GM12878 (cell line): ENCODE data around the gene FUT8. TPM values are rescaled to one million over a fixed set of nuclear protein-coding genes. Genes with fewer than 3 reads are reported as not detected.

Source experiments
- ATAC-seq: fragments of 200-7000 bp; cut with Tn5 transposase; 3 replicates; pipeline ENCODE4 v1.9.1; 2020; ENCODE audit warnings: mild to moderate bottlenecking, moderate library complexity
- BruUV-seq: library from RNA; stranded (reverse); fragments of 400-500 nt; replicated peaks from 2 replicates; lab custom pipeline; 2021; lab: Mats Ljungman, UMichigan
- CTCF ChIA-PET: fragments of 300-600 bp; sonication (Branson Sonifier 250); formaldehyde crosslinking; extraction: SDS; loops from one replicate; lab custom pipeline; 2021; ENCODE audit warnings: inconsistent platforms; lab: Yijun Ruan, JAX
- POLR2A ChIA-PET: fragments of 350-600 bp; formaldehyde crosslinking; extraction: SDS; loops from one replicate; lab custom pipeline; 2021; ENCODE audit warnings: inconsistent platforms; lab: Charles Lee
- RAD21 ChIA-PET: fragments of 300-600 bp; sonication (Branson Sonifier 250); formaldehyde crosslinking; loops from one replicate; lab custom pipeline; 2023; ENCODE audit warnings: antibody characterized with exemption; ENCODE audit not compliant: unreplicated experiment; lab: Charles Lee
- SMC1A ChIA-PET: fragments of 300-600 bp; sonication (Branson Sonifier 250); formaldehyde crosslinking; loops from one replicate; lab custom pipeline; 2023; ENCODE audit not compliant: unreplicated experiment, uncharacterized antibody; lab: Charles Lee
- DNase-seq: peaks from one replicate; pipeline ENCODE4 v3.0.0-alpha.2; 2011; ENCODE audit warnings: low read depth, low spot score
- FAIRE-seq: peaks from 3 replicates; lab custom pipeline; 2011; peaks lifted over from hg19 to GRCh38; lab: Jason Lieb, UNC
- H2AFZ ChIP-seq: 2 replicates; pipeline ENCODE4 v1.6.0; 2011; ENCODE audit warnings: low read depth, low read length, control low read depth; ENCODE audit not compliant: control insufficient read depth
- H3K27ac ChIP-seq: 2 replicates; pipeline ENCODE4 v1.5.1; 2011; ENCODE audit warnings: control low read depth; ENCODE audit not compliant: control insufficient read depth, insufficient read depth
- H3K27me3 ChIP-seq, 2 experiments: replicated peaks in 1 of 2; 2 replicates each; pipeline versions ENCODE4 v1.6.0 to v1.6.1; 2011; ENCODE audit warnings: low read length in 1 of 2; ENCODE audit not compliant: control insufficient read depth in 2 of 2, insufficient read depth in 2 of 2
- H3K36me3 ChIP-seq, 2 experiments: 2 replicates each; pipeline ENCODE4 v1.5.1; 2011; ENCODE audit warnings: low read length in 1 of 2; ENCODE audit not compliant: control insufficient read depth in 2 of 2, insufficient read depth in 2 of 2
- H3K4me1 ChIP-seq: 2 replicates; pipeline ENCODE4 v1.6.1; 2011; ENCODE audit warnings: mild to moderate bottlenecking, low read length, moderate library complexity, mixed read lengths; ENCODE audit not compliant: control insufficient read depth, insufficient read depth
- H3K4me2 ChIP-seq: 2 replicates; pipeline ENCODE4 v1.6.0; 2011; ENCODE audit warnings: control low read depth; ENCODE audit not compliant: control insufficient read depth, insufficient read depth
- H3K4me3 ChIP-seq: fragments of 200-600 bp; sonication (generic); 2 replicates; pipeline ENCODE4 v1.5.1; 2016
- H3K79me2 ChIP-seq: 2 replicates; pipeline ENCODE4 v1.6.0; 2011; ENCODE audit warnings: low read length; ENCODE audit not compliant: control insufficient read depth, insufficient read depth
- H3K9ac ChIP-seq: 2 replicates; pipeline ENCODE4 v1.8.0; 2011; ENCODE audit warnings: low read length, control low read depth, mixed read lengths; ENCODE audit not compliant: control insufficient read depth, insufficient read depth
- H3K9me3 ChIP-seq: replicated peaks from 3 replicates; pipeline ENCODE4 v1.5.1; 2011; ENCODE audit warnings: mild to moderate bottlenecking, low read length; ENCODE audit not compliant: control insufficient read depth, insufficient read depth
- H4K20me1 ChIP-seq: 2 replicates; pipeline ENCODE4 v1.6.0; 2011; ENCODE audit not compliant: control insufficient read depth, insufficient read depth
- CREM ChIP-seq: IDR thresholded peaks from 2 replicates; pipeline ENCODE4 v1.6.1; 2014; ENCODE audit warnings: antibody characterized with exemption, low read depth
- E2F8 ChIP-seq: fragments of 450-650 bp; IDR thresholded peaks from 2 replicates; pipeline ENCODE4 v1.6.1; 2018; ENCODE audit warnings: mild to moderate bottlenecking, low read depth, moderate library complexity; ENCODE audit not compliant: partially characterized antibody
- EZH2 ChIP-seq: IDR thresholded peaks from 2 replicates; pipeline ENCODE4 v1.6.1; 2012; ENCODE audit warnings: low read depth, mild to moderate bottlenecking, control low read depth, inconsistent platforms, low read length, borderline replicate concordance; ENCODE audit not compliant: control insufficient read depth
- MAX ChIP-seq: IDR thresholded peaks from 2 replicates; pipeline ENCODE4 v1.6.1; 2012; ENCODE audit warnings: low read depth, low read length, improper control_type of control experiment
- ZBTB33 ChIP-seq: fragments of 450-650 bp; IDR thresholded peaks from 2 replicates; pipeline ENCODE4 v1.6.1; 2017; ENCODE audit warnings: mild to moderate bottlenecking
- ZBTB40 ChIP-seq: fragments of 450-650 bp; IDR thresholded peaks from 2 replicates; pipeline ENCODE4 v1.6.1; 2016; ENCODE audit warnings: mild to moderate bottlenecking, moderate library complexity, borderline replicate concordance
- in situ Hi-C: fragments of 300-500 bp; cut with MboI; formaldehyde crosslinking; loops from 9 replicates; pipeline ENCODE4 v1.14.3; 2018; ENCODE audit warnings: mixed read lengths
- intact Hi-C: fragments of 100-400 bp; cut with micrococcal nuclease; formaldehyde crosslinking; loops from one replicate; pipeline ENCODE4 v1.14.2; 2022; ENCODE audit not compliant: unreplicated experiment
- polyA plus RNA-seq, 11 experiments: library from polyadenylated mRNA; depleted of rRNA in 4 of 11; unstranded in 6 of 11; stranded (reverse) in 5 of 11; fragments of >200 nt; fragmentation: Nextera tagmentation in 4 of 11; fragmentation: Illumina TruSeq in 1 of 11; extraction: Ambion mirVana in 4 of 11; extraction: Trizol in 1 of 11; gene quantifications; 1 replicate in 1 of 11; 2 replicates in 10 of 11; pipeline versions ENCODE4 v1.2.1 to v1.2.3, GENCODE V29; 2011 to 2016; ENCODE audit warnings: inconsistent platforms in 2 of 11, missing spikeins in 2 of 11, low read depth in 1 of 11
- total RNA-seq, 4 experiments: library from RNA; depleted of rRNA in 3 of 4; stranded (reverse); fragments of >200 nt in 3 of 4; fragmentation: Illumina TruSeq in 1 of 4; extraction: Trizol in 1 of 4; gene quantifications; 2 replicates each; pipeline versions ENCODE4 v1.2.1 to v1.2.3, GENCODE V29; 2013 to 2021

The FUT8 gene
- total and polyA plus RNA-seq, 10 of the 15 experiments (the other 5 are each of a cell fraction or from before 2014, with no cell fraction given) = 21.3 to 106 (median 66.3) TPM

- TF ChIP-seq ZBTB40 = no peak
- no peak for TF ChIP-seq EZH2
- TF ChIP-seq ZBTB33 = no peak
These were observed 244.0 kb downstream of the FUT8 start (continued) for GRCh38 chr14:65656554-65656953.

- ChIA-PET RAD21 (no interaction called here), SMC1A (interaction anchor here (0.7 kb wide), 1 partner anchor 12 kb away, joined by 3 read pairs; no protein-coding TSS in a partner anchor), CTCF (interaction anchor here (1.3 to 1.4 kb wide), 2 partner anchors 10 to 242 kb away, joined by 4 to 6 read pairs; no protein-coding TSS in a partner anchor), POLR2A (interaction anchor here (0.5 kb wide), 1 partner anchor 1582 kb away, joined by 7 read pairs; no protein-coding TSS in a partner anchor)
- Histone ChIP-seq H3K4me1 (no peaks in the 10 kb centered on the region), H3K4me3 (no peak overlapping the region), H3K79me2 (no peaks in the 10 kb centered on the region), H4K20me1 (no peaks in the 10 kb centered on the region), H3K36me3 (no peaks in the 10 kb centered on the region), H3K27me3 (no peaks in the 10 kb centered on the region), H3K4me2 (no peak overlapping the region), H3K27ac (no peak overlapping the region), H3K9ac (no peak overlapping the region), H2AFZ (no peak overlapping the region), H3K9me3 (no peaks in the 10 kb centered on the region; the same call in 1 of the 3 replicates)
- FAIRE-seq (no peak), DNase-seq (no peak), ATAC-seq (no peak)
- intact Hi-C loops = no loop called here
- in situ Hi-C loops = no loop called here
- no TSS peak for BruUV-seq
- no peak for TF ChIP-seq MAX
- no peak for TF ChIP-seq E2F8
- TF ChIP-seq CREM = no peak
These were observed 245.7 kb downstream of the FUT8 start for GRCh38 chr14:65658202-65658601.
